Sigmoid colon (tissue), 4 donors: ENCODE measurements around the gene ANGEL1.

Experiments
- CTCF ChIP-seq, 4 experiments: fragments of 450-650 bp in 3 of 4; fragments of 200-600 bp in 1 of 4; IDR thresholded peaks; one replicate each; pipeline ENCODE4 v1.5.1; 2016 to 2019; ENCODE audit warnings: antibody characterized with exemption in 4 of 4, mild to moderate bottlenecking in 3 of 4, moderate library complexity in 2 of 4
- EP300 ChIP-seq, 4 donors: sonication (generic); formaldehyde crosslinking; IDR thresholded peaks; one replicate each; pipeline ENCODE4 v1.6.1; 2017; ENCODE audit warnings: antibody characterized with exemption in 4 of 4
- POLR2A ChIP-seq, 2 donors: fragments of 450-650 bp; IDR thresholded peaks; one replicate each; pipeline ENCODE4 v1.6.1; 2016; ENCODE audit warnings: antibody characterized with exemption in 2 of 2, mild to moderate bottlenecking in 2 of 2, moderate library complexity in 2 of 2
- POLR2AphosphoS5 ChIP-seq, 4 donors: sonication (generic); formaldehyde crosslinking; IDR thresholded peaks; one replicate each; pipeline ENCODE4 v1.6.1; 2017; ENCODE audit warnings: antibody characterized with exemption in 4 of 4

DNA sequence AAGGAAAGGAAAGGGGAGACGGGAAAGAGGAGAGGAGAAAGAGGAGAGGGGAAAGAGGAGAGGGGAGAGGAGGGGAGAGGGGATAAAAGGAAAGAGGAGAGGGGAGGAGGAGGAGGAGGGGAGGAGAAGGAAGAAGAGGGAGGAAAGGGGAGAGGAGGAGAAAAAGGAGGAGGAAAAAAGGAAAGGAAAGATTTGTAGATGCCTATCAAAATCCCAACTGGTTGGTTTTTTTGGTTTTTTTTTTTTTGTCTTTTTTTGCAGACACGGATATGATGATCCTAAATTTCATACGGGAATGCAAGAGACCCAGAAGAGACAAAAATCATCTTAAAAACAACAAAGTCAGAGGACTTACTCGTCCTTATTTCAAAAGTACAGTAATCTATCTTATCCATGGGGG lies 19.4 kb downstream of the ANGEL1 start:
- TF ChIP-seq EP300 (IDR thresholded peaks at IDR 0.05) (no peak), POLR2A (IDR thresholded peaks at IDR 0.05) (no peak), CTCF (IDR thresholded peaks at IDR 0.05) (no peak), POLR2AphosphoS5 (IDR thresholded peaks at IDR 0.05) (no peak)
